Stimulated activated CD4-positive, alpha-beta T cell treated with anti-CD3 and anti-CD28 coated beads, TNF-alpha, amount 100 ng/mL, for 48 hours (primary cell): Measurements from ENCODE around the gene ZBTB37.
"Not testable (repeated sequence)": the region's sequence is repeated elsewhere in the genome, so short reads cannot be mapped to it uniquely, and the experiment has no call there.

Experiments used
- DNase-seq, 3 donors: peaks; one replicate each; pipeline ENCODE4 v3.0.0-alpha.2; 2020; ENCODE audit warnings: low read depth in 3 of 3

ZBTB37 gene

GRCh38 chr1:173868266-173869020, at the start of gene ZBTB37:
Gene ZBTB37 (plus strand): TSS chr1:173868380. CDS start chr1:173870226, 1,846 bp downstream.
- peak; percentile 88 to 95 (median 90) for DNase-seq

- DNase-seq = no peak
Observed at GRCh38 chr1:173818459-173818858, 49.7 kb upstream of the ZBTB37 start.

GRCh38 chr1:173821680-173822079, 46.5 kb upstream of the ZBTB37 start:
- no peak for DNase-seq

- no peak for DNase-seq
Observed at GRCh38 chr1:173823781-173824314, 44.3 kb upstream of the ZBTB37 start.

GRCh38 chr1:173824315-173825081, 43.7 kb upstream of the ZBTB37 start, which contains the start of the genes CENPL and DARS2:
Gene CENPL (minus strand): TSS chr1:173824883. CDS start chr1:173811299, 13,584 bp downstream.
Gene DARS2 (plus strand): TSS chr1:173824673. CDS start chr1:173825230, 557 bp downstream.
- DNase-seq = peak; percentile 81 to 86 (median 81)

GRCh38 chr1:173827611-173828010, 40.6 kb upstream of the ZBTB37 start:
- DNase-seq = no peak

- DNase-seq = no peak
Observed at GRCh38 chr1:173832748-173833147, 35.4 kb upstream of the ZBTB37 start.

GRCh38 chr1:173852105-173852504, 16.1 kb upstream of the ZBTB37 start:
- no peak for DNase-seq

GRCh38 chr1:173853074-173853473, 15.1 kb upstream of the ZBTB37 start:
- DNase-seq = no peak

- DNase-seq = no peak
Observed at GRCh38 chr1:173856014-173856413, 12.2 kb upstream of the ZBTB37 start.

GRCh38 chr1:173856903-173857302, 11.3 kb upstream of the ZBTB37 start:
- no peak for DNase-seq

GRCh38 chr1:173857363-173857917, 10.7 kb upstream of the ZBTB37 start:
- DNase-seq = no peak

- DNase-seq = not testable (repeated sequence)
Observed at GRCh38 chr1:173859547-173859946, 8.6 kb upstream of the ZBTB37 start.

- DNase-seq = no peak
Observed at GRCh38 chr1:173860065-173860464, 8.1 kb upstream of the ZBTB37 start.

GRCh38 chr1:173861731-173862145, 6.4 kb upstream of the ZBTB37 start:
- no peak for DNase-seq

GRCh38 chr1:173862146-173862768, 5.9 kb upstream of the ZBTB37 start:
- DNase-seq = not testable (repeated sequence)

GRCh38 chr1:173862769-173863223, 5.4 kb upstream of the ZBTB37 start:
- DNase-seq = no peak

- no peak for DNase-seq
Observed at GRCh38 chr1:173863224-173864161, 4.7 kb upstream of the ZBTB37 start.

GRCh38 chr1:173864179-173864867, 3.9 kb upstream of the ZBTB37 start:
- DNase-seq = no peak
